ENCODE data around the gene SEC14L5.

The SEC14L5 gene

GRCh38 chr16:4989391-4990006 lies 31.4 kb downstream of the SEC14L5 start:
- Histone ChIP-seq H3K27ac (ENCODE audit: low read depth, low read length) (no peak overlapping the region), H3K9me3 (ENCODE audit: control insufficient read depth, insufficient read depth, low read length) (no peaks in the 10 kb centered on the region), H3K4me3 (ENCODE audit: low read depth, low read length) (no peak overlapping the region), H3K9ac (ENCODE audit: low read depth, low read length) (no peak overlapping the region), H3K27me3 (ENCODE audit: control insufficient read depth, insufficient read depth, low read length) (peaks cover 33% of the 10 kb centered on the region), H3K36me3 (ENCODE audit: control insufficient read depth, insufficient read depth, low read length) (no peaks in the 10 kb centered on the region), H3K4me1 (ENCODE audit: control insufficient read depth, insufficient read depth, low read length) (no peaks in the 10 kb centered on the region)

- H3K27me3 ChIP-seq (ENCODE audit: control insufficient read depth, insufficient read depth, low read length): peaks cover 33% of the 10 kb centered on the region
- H3K36me3 ChIP-seq (ENCODE audit: control insufficient read depth, insufficient read depth, low read length): no peaks in the 10 kb centered on the region
- no peak overlapping the region for H3K9ac ChIP-seq (ENCODE audit: low read depth, low read length)
- H3K27ac ChIP-seq (ENCODE audit: low read depth, low read length): no peak overlapping the region
- H3K9me3 ChIP-seq (ENCODE audit: control insufficient read depth, insufficient read depth, low read length): no peaks in the 10 kb centered on the region
- no peaks in the 10 kb centered on the region for H3K4me1 ChIP-seq (ENCODE audit: control insufficient read depth, insufficient read depth, low read length)
- no peak overlapping the region for H3K4me3 ChIP-seq (ENCODE audit: low read depth, low read length)
Measured at GRCh38 chr16:4990415-4990814, 32.3 kb downstream of the SEC14L5 start.

GRCh38 chr16:4991754-4992153 lies 33.6 kb downstream of the SEC14L5 start:
- no peak overlapping the region for H3K4me3 ChIP-seq (ENCODE audit: low read depth, low read length)
- peaks cover 23% of the 10 kb centered on the region for H3K27me3 ChIP-seq (ENCODE audit: control insufficient read depth, insufficient read depth, low read length)
- H3K36me3 ChIP-seq (ENCODE audit: control insufficient read depth, insufficient read depth, low read length): no peaks in the 10 kb centered on the region
- no peak overlapping the region for H3K27ac ChIP-seq (ENCODE audit: low read depth, low read length)
- H3K9ac ChIP-seq (ENCODE audit: low read depth, low read length): no peak overlapping the region
- no peaks in the 10 kb centered on the region for H3K4me1 ChIP-seq (ENCODE audit: control insufficient read depth, insufficient read depth, low read length)
- H3K9me3 ChIP-seq (ENCODE audit: control insufficient read depth, insufficient read depth, low read length): no peaks in the 10 kb centered on the region

- H3K9me3 ChIP-seq (ENCODE audit: control insufficient read depth, insufficient read depth, low read length): no peaks in the 10 kb centered on the region
- H3K4me3 ChIP-seq (ENCODE audit: low read depth, low read length): no peak overlapping the region
- H3K4me1 ChIP-seq (ENCODE audit: control insufficient read depth, insufficient read depth, low read length): no peaks in the 10 kb centered on the region
- no peaks in the 10 kb centered on the region for H3K27me3 ChIP-seq (ENCODE audit: control insufficient read depth, insufficient read depth, low read length)
- no peak overlapping the region for H3K9ac ChIP-seq (ENCODE audit: low read depth, low read length)
- H3K36me3 ChIP-seq (ENCODE audit: control insufficient read depth, insufficient read depth, low read length): no peaks in the 10 kb centered on the region
- no peak overlapping the region for H3K27ac ChIP-seq (ENCODE audit: low read depth, low read length)
Measured at GRCh38 chr16:4994719-4995434, 36.7 kb downstream of the SEC14L5 start.

GRCh38 chr16:5000573-5001001 lies 42.5 kb downstream of the SEC14L5 start:
- no peaks in the 10 kb centered on the region for H3K36me3 ChIP-seq (ENCODE audit: control insufficient read depth, insufficient read depth, low read length)
- H3K4me1 ChIP-seq (ENCODE audit: control insufficient read depth, insufficient read depth, low read length): no peaks in the 10 kb centered on the region
- H3K9ac ChIP-seq (ENCODE audit: low read depth, low read length): no peak overlapping the region
- no peak overlapping the region for H3K27ac ChIP-seq (ENCODE audit: low read depth, low read length)
- H3K27me3 ChIP-seq (ENCODE audit: control insufficient read depth, insufficient read depth, low read length): no peaks in the 10 kb centered on the region
- no peaks in the 10 kb centered on the region for H3K9me3 ChIP-seq (ENCODE audit: control insufficient read depth, insufficient read depth, low read length)
- no peak overlapping the region for H3K4me3 ChIP-seq (ENCODE audit: low read depth, low read length)

- Histone ChIP-seq H3K9ac (ENCODE audit: low read depth, low read length) (no peak overlapping the region), H3K27ac (ENCODE audit: low read depth, low read length) (no peak overlapping the region), H3K4me3 (ENCODE audit: low read depth, low read length) (no peak overlapping the region), H3K9me3 (ENCODE audit: control insufficient read depth, insufficient read depth, low read length) (no peaks in the 10 kb centered on the region), H3K36me3 (ENCODE audit: control insufficient read depth, insufficient read depth, low read length) (no peaks in the 10 kb centered on the region), H3K27me3 (ENCODE audit: control insufficient read depth, insufficient read depth, low read length) (no peaks in the 10 kb centered on the region), H3K4me1 (ENCODE audit: control insufficient read depth, insufficient read depth, low read length) (no peaks in the 10 kb centered on the region)
Measured at GRCh38 chr16:5001571-5001970, 43.4 kb downstream of the SEC14L5 start.

DNA sequence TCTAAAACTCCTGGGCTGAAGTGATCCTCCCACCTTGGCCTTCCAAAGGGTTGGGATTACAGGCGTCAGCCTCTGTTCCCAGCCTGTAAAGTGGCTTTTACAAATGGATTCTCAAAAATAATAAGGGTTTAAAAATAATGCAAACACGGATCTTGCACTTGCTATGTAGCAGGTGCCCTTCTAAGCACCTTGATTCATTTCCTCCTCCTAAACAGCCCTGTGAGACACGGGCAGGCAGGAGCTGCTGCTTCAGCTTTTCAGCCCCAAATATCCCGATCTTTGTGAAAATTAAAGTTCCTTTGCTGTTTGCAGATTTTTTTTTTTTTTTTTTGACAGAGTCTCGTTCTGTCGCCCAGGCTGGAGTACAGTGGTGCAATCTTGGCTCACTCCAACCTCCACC lies 43.9 kb downstream of the SEC14L5 start:
- no peaks in the 10 kb centered on the region for H3K27me3 ChIP-seq (ENCODE audit: control insufficient read depth, insufficient read depth, low read length)
- no peaks in the 10 kb centered on the region for H3K9me3 ChIP-seq (ENCODE audit: control insufficient read depth, insufficient read depth, low read length)
- no peak overlapping the region for H3K4me3 ChIP-seq (ENCODE audit: low read depth, low read length)
- no peaks in the 10 kb centered on the region for H3K36me3 ChIP-seq (ENCODE audit: control insufficient read depth, insufficient read depth, low read length)
- H3K9ac ChIP-seq (ENCODE audit: low read depth, low read length): no peak overlapping the region
- no peak overlapping the region for H3K27ac ChIP-seq (ENCODE audit: low read depth, low read length)
- H3K4me1 ChIP-seq (ENCODE audit: control insufficient read depth, insufficient read depth, low read length): no peaks in the 10 kb centered on the region

DNA sequence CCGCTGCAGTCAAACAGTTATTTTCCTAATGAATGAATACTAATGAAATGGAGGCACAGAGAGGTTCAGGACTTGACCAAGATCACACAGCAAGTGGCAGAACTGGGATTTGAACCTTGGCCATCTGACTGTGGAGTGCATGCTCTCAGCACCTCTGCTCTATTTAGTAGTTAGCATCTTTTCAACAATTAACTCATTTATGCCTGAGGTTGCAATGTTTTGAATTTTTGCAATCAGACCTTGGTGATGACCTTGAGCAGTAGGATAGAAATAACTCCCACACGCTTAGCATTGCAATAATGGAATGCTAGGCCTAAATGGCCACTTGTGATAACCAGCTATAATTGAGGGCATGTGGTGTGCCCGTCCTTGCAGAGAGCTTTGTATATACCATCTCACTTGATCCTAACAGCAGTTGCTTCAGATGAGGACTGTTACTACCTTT lies 44.6 kb downstream of the SEC14L5 start:
- H3K4me3 ChIP-seq (ENCODE audit: low read depth, low read length): no peak overlapping the region
- H3K4me1 ChIP-seq (ENCODE audit: control insufficient read depth, insufficient read depth, low read length): no peaks in the 10 kb centered on the region
- no peak overlapping the region for H3K27ac ChIP-seq (ENCODE audit: low read depth, low read length)
- no peaks in the 10 kb centered on the region for H3K27me3 ChIP-seq (ENCODE audit: control insufficient read depth, insufficient read depth, low read length)
- no peaks in the 10 kb centered on the region for H3K9me3 ChIP-seq (ENCODE audit: control insufficient read depth, insufficient read depth, low read length)
- no peaks in the 10 kb centered on the region for H3K36me3 ChIP-seq (ENCODE audit: control insufficient read depth, insufficient read depth, low read length)
- no peak overlapping the region for H3K9ac ChIP-seq (ENCODE audit: low read depth, low read length)

DNA sequence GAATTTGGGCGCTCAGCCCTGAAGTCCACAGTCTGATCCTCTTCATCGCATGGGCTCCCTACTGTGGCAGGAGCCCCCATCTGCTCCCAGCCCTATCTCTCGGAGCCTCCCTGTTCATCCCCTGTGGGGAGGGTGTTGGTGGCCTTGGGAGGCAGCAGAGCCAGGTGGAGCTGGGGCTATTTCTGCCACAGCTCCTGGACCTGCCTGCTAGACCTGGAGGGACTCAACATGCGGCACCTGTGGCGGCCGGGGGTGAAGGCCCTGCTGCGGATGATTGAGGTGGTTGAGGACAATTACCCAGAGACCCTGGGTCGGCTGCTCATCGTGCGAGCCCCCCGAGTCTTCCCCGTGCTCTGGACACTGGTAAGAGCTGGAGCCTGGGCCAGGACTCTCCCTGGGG lies 45.1 kb downstream of the SEC14L5 start:
- Histone ChIP-seq H3K9me3 (ENCODE audit: control insufficient read depth, insufficient read depth, low read length) (no peaks in the 10 kb centered on the region), H3K27ac (ENCODE audit: low read depth, low read length) (no peak overlapping the region), H3K4me3 (ENCODE audit: low read depth, low read length) (no peak overlapping the region), H3K9ac (ENCODE audit: low read depth, low read length) (no peak overlapping the region), H3K36me3 (ENCODE audit: control insufficient read depth, insufficient read depth, low read length) (no peaks in the 10 kb centered on the region), H3K4me1 (ENCODE audit: control insufficient read depth, insufficient read depth, low read length) (no peaks in the 10 kb centered on the region), H3K27me3 (ENCODE audit: control insufficient read depth, insufficient read depth, low read length) (no peaks in the 10 kb centered on the region)

DNA sequence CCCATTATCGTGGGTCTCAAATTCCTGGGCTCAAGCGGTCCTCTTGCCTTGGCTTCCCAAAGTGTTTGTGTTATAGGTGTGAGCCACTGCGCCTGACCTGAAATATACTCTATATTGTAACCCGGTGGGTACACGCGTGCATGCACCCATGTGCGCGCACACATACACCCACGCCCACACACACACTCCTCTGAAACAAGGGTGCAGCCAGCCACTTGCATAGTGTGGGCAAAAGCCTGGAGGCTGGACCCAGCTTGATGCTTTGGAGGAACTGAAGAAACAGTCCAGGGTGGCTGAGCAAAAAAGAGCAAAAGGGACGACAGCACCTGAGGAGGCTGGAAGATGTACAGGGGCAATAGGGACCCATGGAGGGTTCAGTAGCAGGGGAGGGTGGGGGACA lies 45.7 kb downstream of the SEC14L5 start:
- H3K27ac ChIP-seq (ENCODE audit: low read depth, low read length): no peak overlapping the region
- H3K36me3 ChIP-seq (ENCODE audit: control insufficient read depth, insufficient read depth, low read length): no peaks in the 10 kb centered on the region
- no peaks in the 10 kb centered on the region for H3K9me3 ChIP-seq (ENCODE audit: control insufficient read depth, insufficient read depth, low read length)
- no peaks in the 10 kb centered on the region for H3K4me1 ChIP-seq (ENCODE audit: control insufficient read depth, insufficient read depth, low read length)
- no peak overlapping the region for H3K4me3 ChIP-seq (ENCODE audit: low read depth, low read length)
- H3K9ac ChIP-seq (ENCODE audit: low read depth, low read length): no peak overlapping the region
- H3K27me3 ChIP-seq (ENCODE audit: control insufficient read depth, insufficient read depth, low read length): no peaks in the 10 kb centered on the region

DNA sequence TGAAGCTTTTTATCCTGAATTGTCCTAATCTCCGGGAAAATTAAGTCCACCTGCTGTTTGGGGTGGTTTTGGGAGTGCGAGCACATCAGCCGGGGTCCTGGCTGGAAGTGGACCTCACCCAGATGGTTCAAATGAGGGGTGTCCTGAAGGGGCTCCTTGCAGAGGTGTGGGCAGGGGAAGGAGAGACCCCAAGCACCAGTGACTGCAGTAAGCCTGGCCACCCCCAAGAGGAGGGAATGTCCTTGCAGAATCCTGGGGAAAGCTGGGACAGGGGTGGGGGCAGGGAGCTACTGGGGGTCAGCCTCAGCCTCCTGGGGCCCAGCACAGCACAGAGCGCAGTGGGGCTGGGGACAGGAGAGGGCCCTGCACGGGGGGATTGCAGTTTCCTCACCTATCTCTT lies 46.2 kb downstream of the SEC14L5 start:
- H3K9me3 ChIP-seq (ENCODE audit: control insufficient read depth, insufficient read depth, low read length): no peaks in the 10 kb centered on the region
- no peaks in the 10 kb centered on the region for H3K36me3 ChIP-seq (ENCODE audit: control insufficient read depth, insufficient read depth, low read length)

More for the DNA sequence above, 46.2 kb downstream of the SEC14L5 start:
- Histone ChIP-seq H3K4me1 (ENCODE audit: control insufficient read depth, insufficient read depth, low read length) (no peaks in the 10 kb centered on the region), H3K9ac (ENCODE audit: low read depth, low read length) (no peak overlapping the region), H3K27me3 (ENCODE audit: control insufficient read depth, insufficient read depth, low read length) (no peaks in the 10 kb centered on the region), H3K27ac (ENCODE audit: low read depth, low read length) (no peak overlapping the region), H3K4me3 (ENCODE audit: low read depth, low read length) (no peak overlapping the region)

Measured in HUES48 (cell line).